ENCODE measurements around the gene GNG12. TPM values are rescaled to one million over a fixed set of nuclear protein-coding genes. Genes with fewer than 3 reads are reported as not detected.

GNG12 gene
- total RNA-seq, 1 donor from 2014 or later: 100 TPM

DNA sequence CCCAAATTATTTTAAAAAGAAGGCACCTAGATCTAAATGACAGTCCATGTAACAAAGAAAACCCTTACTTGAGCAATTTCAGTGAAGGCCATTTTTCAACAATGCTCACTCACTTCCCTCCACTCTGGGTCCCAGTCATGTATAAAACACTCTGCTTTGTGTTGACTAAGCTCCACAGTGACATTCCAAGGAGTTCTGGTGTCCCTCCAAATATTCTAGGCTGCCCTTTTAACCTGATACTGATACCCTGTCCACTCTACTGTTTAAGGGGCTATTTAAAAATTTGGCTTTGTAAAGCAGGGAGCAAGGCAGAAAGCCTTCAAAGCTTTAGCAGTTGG lies 73.6 kb downstream of the GNG12 start:
- Mint-ChIP-seq H3K27me3 (ENCODE audit: unreplicated experiment) (no peaks in the 10 kb centered on the region), H3K9me3 (ENCODE audit: unreplicated experiment) (no peaks in the 10 kb centered on the region), H3K27ac (ENCODE audit: unreplicated experiment) (peak overlapping the region; percentile 58), H3K4me3 (ENCODE audit: unreplicated experiment) (no peak overlapping the region), H3K36me3 (ENCODE audit: unreplicated experiment) (peaks cover 1% of the 10 kb centered on the region), H3K4me1 (ENCODE audit: unreplicated experiment) (peaks cover 30% of the 10 kb centered on the region)
- TF ChIP-seq, protein P1, sequence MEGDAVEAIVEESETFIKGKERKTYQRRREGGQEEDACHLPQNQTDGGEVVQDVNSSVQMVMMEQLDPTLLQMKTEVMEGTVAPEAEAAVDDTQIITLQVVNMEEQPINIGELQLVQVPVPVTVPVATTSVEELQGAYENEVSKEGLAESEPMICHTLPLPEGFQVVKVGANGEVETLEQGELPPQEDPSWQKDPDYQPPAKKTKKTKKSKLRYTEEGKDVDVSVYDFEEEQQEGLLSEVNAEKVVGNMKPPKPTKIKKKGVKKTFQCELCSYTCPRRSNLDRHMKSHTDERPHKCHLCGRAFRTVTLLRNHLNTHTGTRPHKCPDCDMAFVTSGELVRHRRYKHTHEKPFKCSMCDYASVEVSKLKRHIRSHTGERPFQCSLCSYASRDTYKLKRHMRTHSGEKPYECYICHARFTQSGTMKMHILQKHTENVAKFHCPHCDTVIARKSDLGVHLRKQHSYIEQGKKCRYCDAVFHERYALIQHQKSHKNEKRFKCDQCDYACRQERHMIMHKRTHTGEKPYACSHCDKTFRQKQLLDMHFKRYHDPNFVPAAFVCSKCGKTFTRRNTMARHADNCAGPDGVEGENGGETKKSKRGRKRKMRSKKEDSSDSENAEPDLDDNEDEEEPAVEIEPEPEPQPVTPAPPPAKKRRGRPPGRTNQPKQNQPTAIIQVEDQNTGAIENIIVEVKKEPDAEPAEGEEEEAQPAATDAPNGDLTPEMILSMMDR (IDR thresholded peaks at IDR 0.05): no peak
- no peak for DNase-seq (ENCODE audit: extremely low spot score, unreplicated experiment)

DNA sequence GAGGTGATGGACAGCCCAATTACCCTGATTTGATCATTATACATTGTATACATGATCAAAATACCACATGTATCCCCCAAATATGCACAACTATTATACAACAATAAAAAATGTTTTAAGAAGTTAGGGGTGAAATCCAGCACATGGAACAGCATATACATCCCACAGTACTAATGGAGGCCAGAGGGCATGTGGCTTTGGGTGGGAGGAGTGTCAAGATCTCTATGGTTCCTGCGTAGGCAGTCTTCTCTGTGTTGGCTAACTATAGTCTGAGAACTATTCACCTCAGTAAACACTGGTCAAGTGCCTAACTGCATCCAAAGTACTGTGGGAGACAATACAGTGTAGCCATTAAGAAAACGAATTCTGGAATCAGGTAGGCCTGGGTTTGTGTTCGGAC lies 74.2 kb downstream of the GNG12 start:
- H3K9me3 Mint-ChIP-seq (ENCODE audit: unreplicated experiment): no peaks in the 10 kb centered on the region
- H3K4me3 Mint-ChIP-seq (ENCODE audit: unreplicated experiment): no peak overlapping the region
- H3K4me1 Mint-ChIP-seq (ENCODE audit: unreplicated experiment): peaks cover 30% of the 10 kb centered on the region
- H3K27ac Mint-ChIP-seq (ENCODE audit: unreplicated experiment): no peak overlapping the region
- DNase-seq (ENCODE audit: extremely low spot score, unreplicated experiment): no peak
- TF ChIP-seq, protein P1 (IDR thresholded peaks at IDR 0.05): no peak
- no peaks in the 10 kb centered on the region for H3K27me3 Mint-ChIP-seq (ENCODE audit: unreplicated experiment)
- H3K36me3 Mint-ChIP-seq (ENCODE audit: unreplicated experiment): peaks cover 7% of the 10 kb centered on the region

DNA sequence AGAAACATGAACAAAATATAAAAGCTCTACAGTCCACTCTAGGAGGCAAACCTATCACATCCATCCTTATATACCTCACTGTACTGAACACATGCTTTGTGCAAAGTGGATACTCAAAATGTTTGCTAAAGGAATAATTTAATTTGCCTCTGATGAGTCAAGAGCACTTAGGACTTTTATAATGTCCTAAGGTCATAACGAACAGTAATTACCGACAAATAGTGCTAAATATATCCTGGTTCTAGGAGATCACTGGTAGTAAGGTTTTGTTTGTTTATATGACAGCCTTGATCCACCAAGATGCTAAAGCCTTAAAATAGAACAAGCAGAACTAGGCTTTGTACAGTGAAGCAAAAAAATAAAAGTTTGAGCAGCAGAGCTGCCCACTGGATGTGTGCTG lies 77.6 kb downstream of the GNG12 start:
- Mint-ChIP-seq H3K27ac (ENCODE audit: unreplicated experiment) (no peak overlapping the region), H3K4me3 (ENCODE audit: unreplicated experiment) (no peak overlapping the region), H3K9me3 (ENCODE audit: unreplicated experiment) (no peaks in the 10 kb centered on the region), H3K4me1 (ENCODE audit: unreplicated experiment) (peaks cover 41% of the 10 kb centered on the region), H3K27me3 (ENCODE audit: unreplicated experiment) (no peaks in the 10 kb centered on the region), H3K36me3 (ENCODE audit: unreplicated experiment) (peaks cover 7% of the 10 kb centered on the region)
- no peak for DNase-seq (ENCODE audit: extremely low spot score, unreplicated experiment)
- TF ChIP-seq, protein P1 (IDR thresholded peaks at IDR 0.05): no peak

DNA sequence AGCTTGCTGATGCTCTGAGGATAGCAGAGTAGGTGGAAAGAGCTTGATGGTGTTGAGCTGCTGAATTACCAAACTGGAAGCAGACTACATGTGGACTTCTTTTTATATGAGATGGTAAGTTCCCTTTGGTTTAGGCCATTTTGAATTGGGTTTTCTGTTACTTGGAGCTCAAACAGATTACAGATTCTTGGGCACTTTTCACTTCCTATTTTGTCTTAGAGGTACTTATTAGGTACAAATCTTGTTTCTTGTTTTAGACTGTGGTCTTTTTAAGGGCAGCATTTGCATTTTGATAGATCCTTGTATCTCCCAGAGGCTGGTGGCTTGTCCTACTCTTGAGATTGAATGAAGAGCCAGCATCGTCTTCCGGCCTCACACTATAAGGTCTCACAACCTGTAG lies 78.1 kb downstream of the GNG12 start:
- Mint-ChIP-seq H3K27me3 (ENCODE audit: unreplicated experiment) (no peaks in the 10 kb centered on the region), H3K4me3 (ENCODE audit: unreplicated experiment) (no peak overlapping the region), H3K4me1 (ENCODE audit: unreplicated experiment) (peaks cover 42% of the 10 kb centered on the region), H3K36me3 (ENCODE audit: unreplicated experiment) (peaks cover 7% of the 10 kb centered on the region), H3K27ac (ENCODE audit: unreplicated experiment) (no peak overlapping the region), H3K9me3 (ENCODE audit: unreplicated experiment) (no peaks in the 10 kb centered on the region)
- no peak for DNase-seq (ENCODE audit: extremely low spot score, unreplicated experiment)
- TF ChIP-seq, protein P1 (IDR thresholded peaks at IDR 0.05): no peak

DNA sequence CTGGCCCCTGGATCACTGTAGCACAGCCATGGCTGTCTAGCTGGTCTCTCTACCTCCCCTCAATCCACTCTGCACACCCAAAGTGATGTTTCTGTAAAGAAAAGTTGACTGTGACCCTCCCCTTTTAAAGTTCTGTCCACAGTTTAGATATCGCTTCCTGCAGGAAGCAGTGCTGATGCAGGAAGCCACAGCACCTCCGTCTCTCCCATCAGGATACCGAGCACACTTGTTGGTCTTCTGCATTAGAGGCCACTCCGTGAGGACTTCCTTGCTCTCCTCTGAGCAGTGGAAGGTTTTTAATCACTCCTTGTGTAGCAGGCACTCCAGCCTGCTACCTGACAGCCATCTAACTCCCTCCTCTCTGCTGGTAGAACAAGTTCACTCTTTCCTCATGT lies 78.7 kb downstream of the GNG12 start:
- no peaks in the 10 kb centered on the region for H3K27me3 Mint-ChIP-seq (ENCODE audit: unreplicated experiment)
- H3K9me3 Mint-ChIP-seq (ENCODE audit: unreplicated experiment): no peaks in the 10 kb centered on the region
- no peak overlapping the region for H3K4me3 Mint-ChIP-seq (ENCODE audit: unreplicated experiment)
- peak overlapping the region; percentile 60 for H3K27ac Mint-ChIP-seq (ENCODE audit: unreplicated experiment)
- no peak for DNase-seq (ENCODE audit: extremely low spot score, unreplicated experiment)
- H3K4me1 Mint-ChIP-seq (ENCODE audit: unreplicated experiment): peaks cover 42% of the 10 kb centered on the region
- TF ChIP-seq, protein P1 (IDR thresholded peaks at IDR 0.05): no peak
- peaks cover 7% of the 10 kb centered on the region for H3K36me3 Mint-ChIP-seq (ENCODE audit: unreplicated experiment)
